CD4-positive, alpha-beta T cell treated with Interleukin-6 for 4 hours (primary cell): ENCODE measurements around the gene SYNJ2.

Experiments used
- DNase-seq: peaks from one replicate; pipeline ENCODE4 v3.0.0-alpha.2; 2020; ENCODE audit warnings: mixed read lengths

SYNJ2 gene

GRCh38 chr6:158064725-158065251 lies 83.1 kb downstream of the SYNJ2 start:
- no peak for DNase-seq

GRCh38 chr6:158066136-158066781 lies 84.6 kb downstream of the SYNJ2 start:
- DNase-seq: no peak

GRCh38 chr6:158067436-158068015 lies 85.9 kb downstream of the SYNJ2 start:
- DNase-seq: no peak

- no peak for DNase-seq
Measured at GRCh38 chr6:158068156-158068892, 86.7 kb downstream of the SYNJ2 start.

- no peak for DNase-seq
Measured at GRCh38 chr6:158068893-158069799, 87.5 kb downstream of the SYNJ2 start.

- DNase-seq: no peak
Measured at GRCh38 chr6:158069800-158070195, 88.1 kb downstream of the SYNJ2 start.

- no peak for DNase-seq
Measured at GRCh38 chr6:158070513-158070912, 88.8 kb downstream of the SYNJ2 start.

- no peak for DNase-seq
Measured at GRCh38 chr6:158071121-158072082, 89.7 kb downstream of the SYNJ2 start.

- peak; percentile 79 for DNase-seq
Measured at GRCh38 chr6:158072083-158072721, 90.5 kb downstream of the SYNJ2 start.

- no peak for DNase-seq
Measured at GRCh38 chr6:158073776-158074175, 92.1 kb downstream of the SYNJ2 start.

- no peak for DNase-seq
Measured at GRCh38 chr6:158076548-158076947, 94.9 kb downstream of the SYNJ2 start.

GRCh38 chr6:158077676-158078075 lies 96.0 kb downstream of the SYNJ2 start:
- no peak for DNase-seq

GRCh38 chr6:158078320-158078719 lies 96.7 kb downstream of the SYNJ2 start:
- DNase-seq: no peak

- DNase-seq: no peak
Measured at GRCh38 chr6:158080849-158081656, 99.4 kb downstream of the SYNJ2 start.

GRCh38 chr6:158081657-158081935 lies 99.9 kb downstream of the SYNJ2 start:
- no peak for DNase-seq

GRCh38 chr6:158083455-158084325 lies 102.0 kb downstream of the SYNJ2 start:
- DNase-seq: no peak

- DNase-seq: no peak
Measured at GRCh38 chr6:158085261-158086053, 103.8 kb downstream of the SYNJ2 start.

- no peak for DNase-seq
Measured at GRCh38 chr6:158086054-158086503, 104.4 kb downstream of the SYNJ2 start.
